DOHH2 (cell line): Measurements from ENCODE around the gene COX5A.
"Not testable (repeated sequence)": the region's sequence is repeated elsewhere in the genome, so short reads cannot be mapped to it uniquely, and the experiment has no call there.

Experiments used
- H3F3A ChIP-seq: fragments of 200-600 bp; sonication (generic), shearing (Covaris generic); 2 replicates; pipeline ENCODE4 v1.6.0; 2016; ENCODE audit warnings: antibody characterized with exemption, mild to moderate bottlenecking; ENCODE audit not compliant: control insufficient read depth, insufficient read depth
- H3K27ac ChIP-seq: fragments of 200-600 bp; sonication (generic); 2 replicates; pipeline ENCODE4 v1.5.1; 2014; ENCODE audit warnings: low read depth, mild to moderate bottlenecking, low read length, moderate library complexity
- H3K27me3 ChIP-seq: fragments of 200-600 bp; sonication (generic); 2 replicates; pipeline ENCODE4 v1.6.1; 2014; ENCODE audit warnings: mild to moderate bottlenecking, low read length, mixed read lengths; ENCODE audit not compliant: control insufficient read depth
- H3K36me3 ChIP-seq: fragments of 200-600 bp; sonication (generic); 2 replicates; pipeline ENCODE4 v1.6.1; 2014; ENCODE audit warnings: mild to moderate bottlenecking, low read length, moderate library complexity, mixed read lengths; ENCODE audit not compliant: control insufficient read depth
- H3K4me1 ChIP-seq: fragments of 200-600 bp; sonication (generic); 2 replicates; pipeline ENCODE4 v1.6.1; 2014; ENCODE audit warnings: mild to moderate bottlenecking, low read length, mixed read lengths; ENCODE audit not compliant: control insufficient read depth
- H3K4me2 ChIP-seq: fragments of 200-600 bp; sonication (generic); 2 replicates; pipeline ENCODE4 v1.6.0; 2014; ENCODE audit warnings: mild to moderate bottlenecking, low read length, moderate library complexity
- H3K4me3 ChIP-seq: fragments of 200-600 bp; sonication (generic); 2 replicates; pipeline ENCODE4 v1.5.1; 2014; ENCODE audit warnings: mild to moderate bottlenecking, low read length, mixed read lengths
- H3K79me2 ChIP-seq: fragments of 200-600 bp; sonication (generic); 2 replicates; pipeline ENCODE4 v1.6.1; 2014; ENCODE audit warnings: mild to moderate bottlenecking, low read length, mixed read lengths; ENCODE audit not compliant: control insufficient read depth
- H3K9me2 ChIP-seq: fragments of 200-600 bp; sonication (generic); replicated peaks from 2 replicates; pipeline ENCODE4 v1.6.1; 2014; ENCODE audit warnings: mild to moderate bottlenecking, low read length, mixed read lengths; ENCODE audit not compliant: control insufficient read depth
- H3K9me3 ChIP-seq: fragments of 200-600 bp; sonication (generic); 2 replicates; pipeline ENCODE4 v1.6.1; 2014; ENCODE audit warnings: antibody characterized with exemption, low read length, mixed read lengths; ENCODE audit not compliant: control insufficient read depth, insufficient read depth
- H4K20me1 ChIP-seq: fragments of 200-600 bp; sonication (generic); 2 replicates; pipeline ENCODE4 v1.6.0; 2014; ENCODE audit warnings: low read depth, mild to moderate bottlenecking, antibody characterized with exemption, low read length, moderate library complexity; ENCODE audit not compliant: control insufficient read depth, insufficient read depth
- EZH2phosphoT487 ChIP-seq: fragments of 200-600 bp; sonication (generic); IDR thresholded peaks from 2 replicates; pipeline ENCODE4 v1.6.1; 2017; ENCODE audit warnings: borderline replicate concordance, mild to moderate bottlenecking, antibody characterized with exemption, low read length, moderate library complexity, mixed read lengths
- TF ChIP-seq, protein P1 (sequence below): fragments of 200-600 bp; sonication (generic); IDR thresholded peaks from one replicate; pipeline ENCODE4 v1.5.1; 2014; ENCODE audit warnings: antibody characterized with exemption, mild to moderate bottlenecking, low read depth, low read length; ENCODE audit not compliant: poor library complexity, severe bottlenecking

COX5A gene

DNA sequence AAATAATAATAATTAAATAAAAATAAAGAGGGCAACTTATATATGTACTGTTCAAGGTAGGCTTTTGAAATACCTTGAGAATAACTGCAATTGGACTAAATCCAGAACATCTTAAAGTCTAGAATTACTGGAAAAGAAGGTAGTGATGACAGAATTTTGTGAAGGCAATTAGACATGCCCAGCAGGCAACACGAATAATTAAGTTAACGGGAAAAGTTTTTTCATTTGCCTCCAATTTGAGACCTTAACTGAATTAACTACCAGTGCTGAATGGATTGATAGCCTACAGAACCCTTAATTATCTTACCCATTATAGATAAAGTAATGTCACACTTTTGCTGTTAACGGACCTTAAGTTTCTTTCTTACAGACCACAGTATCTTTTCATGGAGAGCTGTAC is 13.3 kb downstream of the COX5A start:
- no peaks in the 10 kb centered on the region for H3K27me3 ChIP-seq
- 0 out of 2 replicates have a peak, but pooled peaks cover 5% of the 10 kb centered on the region for H4K20me1 ChIP-seq
- no peaks in the 10 kb centered on the region for H3K9me2 ChIP-seq
- H3K27ac ChIP-seq: no peak overlapping the region
- TF ChIP-seq, protein P1, sequence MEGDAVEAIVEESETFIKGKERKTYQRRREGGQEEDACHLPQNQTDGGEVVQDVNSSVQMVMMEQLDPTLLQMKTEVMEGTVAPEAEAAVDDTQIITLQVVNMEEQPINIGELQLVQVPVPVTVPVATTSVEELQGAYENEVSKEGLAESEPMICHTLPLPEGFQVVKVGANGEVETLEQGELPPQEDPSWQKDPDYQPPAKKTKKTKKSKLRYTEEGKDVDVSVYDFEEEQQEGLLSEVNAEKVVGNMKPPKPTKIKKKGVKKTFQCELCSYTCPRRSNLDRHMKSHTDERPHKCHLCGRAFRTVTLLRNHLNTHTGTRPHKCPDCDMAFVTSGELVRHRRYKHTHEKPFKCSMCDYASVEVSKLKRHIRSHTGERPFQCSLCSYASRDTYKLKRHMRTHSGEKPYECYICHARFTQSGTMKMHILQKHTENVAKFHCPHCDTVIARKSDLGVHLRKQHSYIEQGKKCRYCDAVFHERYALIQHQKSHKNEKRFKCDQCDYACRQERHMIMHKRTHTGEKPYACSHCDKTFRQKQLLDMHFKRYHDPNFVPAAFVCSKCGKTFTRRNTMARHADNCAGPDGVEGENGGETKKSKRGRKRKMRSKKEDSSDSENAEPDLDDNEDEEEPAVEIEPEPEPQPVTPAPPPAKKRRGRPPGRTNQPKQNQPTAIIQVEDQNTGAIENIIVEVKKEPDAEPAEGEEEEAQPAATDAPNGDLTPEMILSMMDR: no peak
- no peak for TF ChIP-seq EZH2phosphoT487
- H3K4me2 ChIP-seq: no peak overlapping the region
- H3K79me2 ChIP-seq: peaks cover 38% of the 10 kb centered on the region
- no peaks in the 10 kb centered on the region for H3K4me1 ChIP-seq
- H3K9me3 ChIP-seq: no peaks in the 10 kb centered on the region
- 0 out of 2 replicates have a peak, but pooled peaks cover 2% of the 10 kb centered on the region for H3F3A ChIP-seq
- H3K4me3 ChIP-seq: no peak overlapping the region
- H3K36me3 ChIP-seq: peaks cover 76% of the 10 kb centered on the region

DNA sequence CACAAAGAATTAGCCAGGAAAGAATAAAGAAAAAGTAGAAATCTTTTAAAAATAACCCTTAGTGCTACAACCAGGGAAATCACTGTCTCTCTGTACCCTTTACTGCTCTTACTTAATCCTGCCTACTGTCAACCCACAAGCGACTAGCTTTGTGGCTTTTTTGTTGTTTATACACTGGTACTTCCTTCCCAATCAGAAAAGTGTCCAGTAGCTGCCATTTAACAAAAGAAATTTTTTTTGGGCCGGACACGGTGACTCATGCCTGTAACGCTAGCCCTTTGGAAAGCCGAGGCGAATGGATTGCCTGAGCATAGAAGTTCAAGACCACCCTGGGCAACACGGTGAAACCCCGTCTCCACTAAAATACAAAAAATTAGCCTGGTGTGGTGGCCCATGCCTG is 17.4 kb downstream of the COX5A start:
- Histone ChIP-seq H3K9me3 (no peaks in the 10 kb centered on the region), H3K36me3 (peaks cover 78% of the 10 kb centered on the region), H3K4me2 (no peak overlapping the region), H3K9me2 (no peaks in the 10 kb centered on the region), H3K4me3 (no peak overlapping the region), H3K27ac (no peak overlapping the region), H4K20me1 (no peaks in the 10 kb centered on the region), H3F3A (no peaks in the 10 kb centered on the region; the same call in 1 of the 2 replicates), H3K4me1 (no peaks in the 10 kb centered on the region), H3K27me3 (no peaks in the 10 kb centered on the region), H3K79me2 (peaks cover 9% of the 10 kb centered on the region; the same call in 1 of the 2 replicates)
- no peak for TF ChIP-seq EZH2phosphoT487
- TF ChIP-seq, protein P1: no peak

DNA sequence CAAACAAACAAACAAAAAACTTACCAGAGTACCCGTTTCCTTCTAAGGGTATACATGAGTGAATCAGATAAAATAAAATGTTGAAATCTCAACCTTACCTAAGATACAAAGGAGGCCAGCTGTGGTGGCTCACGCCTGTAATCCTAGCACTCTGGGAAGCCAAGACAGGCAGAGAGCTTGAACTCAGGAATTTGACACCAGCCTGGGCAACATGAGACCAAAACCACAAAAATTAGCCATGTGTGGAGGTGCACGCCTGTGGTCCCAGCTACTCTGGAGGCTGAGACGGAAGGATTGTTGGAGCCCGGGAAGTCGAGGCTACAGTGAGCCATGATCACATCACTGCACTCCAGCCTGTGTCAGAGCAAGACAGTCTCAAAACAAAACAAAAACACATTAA is 20.2 kb downstream of the COX5A start:
- Histone ChIP-seq H3K9me3 (no peaks in the 10 kb centered on the region), H3K4me1 (no peaks in the 10 kb centered on the region), H3K4me2 (no peak overlapping the region), H3K79me2 (no peaks in the 10 kb centered on the region), H3F3A (peaks cover 6% of the 10 kb centered on the region), H3K27ac (no peak overlapping the region), H3K4me3 (no peak overlapping the region), H3K27me3 (no peaks in the 10 kb centered on the region), H3K9me2 (no peaks in the 10 kb centered on the region), H4K20me1 (no peaks in the 10 kb centered on the region), H3K36me3 (peaks cover 73% of the 10 kb centered on the region)
- TF ChIP-seq, protein P1: no peak
- TF ChIP-seq EZH2phosphoT487: no peak

DNA sequence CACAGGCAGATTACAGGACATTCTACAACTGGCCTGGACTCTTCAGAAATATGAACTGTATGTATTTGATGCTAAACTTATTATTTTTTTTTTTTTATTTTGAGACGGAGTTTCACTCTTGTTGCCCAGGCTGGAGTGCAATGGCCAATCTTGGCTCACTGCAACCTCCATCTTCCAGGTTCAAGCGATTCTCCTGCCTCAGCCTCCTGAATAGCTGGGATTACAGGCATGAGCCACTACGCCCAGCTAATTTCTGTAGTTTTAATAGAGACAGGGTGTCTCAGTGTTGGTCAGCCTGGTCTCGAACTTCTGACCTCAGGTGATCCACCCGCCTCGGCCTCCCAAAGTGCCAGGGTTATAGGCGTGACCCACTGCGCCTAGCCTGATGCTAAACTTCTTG is 24.1 kb downstream of the COX5A start:
- H3F3A ChIP-seq: peaks cover 24% of the 10 kb centered on the region
- H3K27ac ChIP-seq, H3K4me3 ChIP-seq, H3K79me2 ChIP-seq, H3K9me2 ChIP-seq, H3K4me1 ChIP-seq, H3K9me3 ChIP-seq, H4K20me1 ChIP-seq, H3K4me2 ChIP-seq, H3K27me3 ChIP-seq: not testable (repeated sequence)
- peaks cover 57% of the 10 kb centered on the region for H3K36me3 ChIP-seq
